Ramos (cell line): Measurements from ENCODE around the gene OR56A3.
"Not testable (repeated sequence)": the region's sequence is repeated elsewhere in the genome, so short reads cannot be mapped to it uniquely, and the experiment has no call there.

ENCODE experiments used
- in situ Hi-C: fragments of 300-500 bp; cut with MboI; formaldehyde crosslinking; loops from one replicate; pipeline ENCODE4 v1.14.3; 2022; ENCODE audit warnings: low sequenced_read_pairs; ENCODE audit not compliant: unreplicated experiment

Gene OR56A3

GRCh38 chr11:5941951-5942350 is at the start of gene OR56A3:
Gene OR56A3, plus strand, starts transcription at chr11:5942251. Its CDS starts 5,096 bp downstream, at chr11:5947347.
- in situ Hi-C loops: no loop called here

GRCh38 chr11:5892908-5893307 is 49.1 kb upstream of the OR56A3 start, which contains the start of gene OR52E5:
Gene OR52E5, plus strand, starts transcription at chr11:5893208. Its CDS starts 7,569 bp downstream, at chr11:5900777.
- in situ Hi-C loops: no loop called here

GRCh38 chr11:5899534-5899933 is 42.5 kb upstream of the OR56A3 start:
- in situ Hi-C loops: no loop called here

GRCh38 chr11:5910540-5910939 is 31.5 kb upstream of the OR56A3 start:
- in situ Hi-C loops: no loop called here

- in situ Hi-C loops: no loop called here
Observed at GRCh38 chr11:5922749-5923426, 19.2 kb upstream of the OR56A3 start.

- in situ Hi-C loops: no loop called here
Observed at GRCh38 chr11:5923427-5923776, 18.6 kb upstream of the OR56A3 start.

GRCh38 chr11:5923794-5924193 is 18.3 kb upstream of the OR56A3 start:
- in situ Hi-C loops: no loop called here

GRCh38 chr11:5928271-5928670 is 13.8 kb upstream of the OR56A3 start:
- in situ Hi-C loops: no loop called here

GRCh38 chr11:5928811-5929210 is 13.2 kb upstream of the OR56A3 start:
- in situ Hi-C loops: no loop called here

GRCh38 chr11:5929571-5930368 is 12.3 kb upstream of the OR56A3 start:
- in situ Hi-C loops: no loop called here

- in situ Hi-C loops: no loop called here
Observed at GRCh38 chr11:5930614-5931013, 11.4 kb upstream of the OR56A3 start.

- in situ Hi-C loops: no loop called here
Observed at GRCh38 chr11:5931061-5931460, 11.0 kb upstream of the OR56A3 start.

GRCh38 chr11:5932671-5933070 is 9.4 kb upstream of the OR56A3 start:
- in situ Hi-C loops: no loop called here

- in situ Hi-C loops: no loop called here
Observed at GRCh38 chr11:5933116-5933515, 8.9 kb upstream of the OR56A3 start.

GRCh38 chr11:5937868-5938602 is 4.0 kb upstream of the OR56A3 start:
- in situ Hi-C loops: no loop called here

- in situ Hi-C loops: no loop called here
Observed at GRCh38 chr11:5938603-5938965, 3.5 kb upstream of the OR56A3 start.

GRCh38 chr11:5940748-5941147 is 1.3 kb upstream of the OR56A3 start:
- in situ Hi-C loops: no loop called here

- in situ Hi-C loops: no loop called here
Observed at GRCh38 chr11:5955586-5955985, 13.5 kb downstream of the OR56A3 start.

GRCh38 chr11:5960704-5961320 is 18.8 kb downstream of the OR56A3 start:
- in situ Hi-C loops: not testable (repeated sequence)

- in situ Hi-C loops: no loop called here
Observed at GRCh38 chr11:5966958-5967357, 24.9 kb downstream of the OR56A3 start.

GRCh38 chr11:5967708-5968107 is 25.7 kb downstream of the OR56A3 start:
- in situ Hi-C loops: no loop called here
